Measurements from ENCODE around the gene FAM114A1.

DNA sequence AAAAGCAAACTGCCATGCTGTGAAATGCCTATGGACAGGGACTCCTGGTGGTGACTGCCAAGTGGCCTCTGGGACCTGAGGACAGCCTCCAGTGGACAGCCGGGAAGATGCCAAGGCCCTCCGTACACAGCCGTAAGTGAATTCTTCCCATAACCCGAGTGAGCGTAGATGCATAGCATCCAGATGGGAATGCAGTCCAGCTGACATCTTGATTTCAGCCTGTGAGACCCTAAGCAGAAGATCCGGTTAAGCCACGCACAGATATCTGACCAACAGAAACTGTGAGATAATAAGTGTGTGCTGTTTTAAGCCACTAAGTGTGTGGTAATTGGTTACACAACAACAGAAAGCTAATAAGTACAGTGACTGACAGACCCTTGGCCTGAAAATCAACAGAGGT is 108.7 kb downstream of the FAM114A1 start:
- TF ChIP-seq, protein P1, sequence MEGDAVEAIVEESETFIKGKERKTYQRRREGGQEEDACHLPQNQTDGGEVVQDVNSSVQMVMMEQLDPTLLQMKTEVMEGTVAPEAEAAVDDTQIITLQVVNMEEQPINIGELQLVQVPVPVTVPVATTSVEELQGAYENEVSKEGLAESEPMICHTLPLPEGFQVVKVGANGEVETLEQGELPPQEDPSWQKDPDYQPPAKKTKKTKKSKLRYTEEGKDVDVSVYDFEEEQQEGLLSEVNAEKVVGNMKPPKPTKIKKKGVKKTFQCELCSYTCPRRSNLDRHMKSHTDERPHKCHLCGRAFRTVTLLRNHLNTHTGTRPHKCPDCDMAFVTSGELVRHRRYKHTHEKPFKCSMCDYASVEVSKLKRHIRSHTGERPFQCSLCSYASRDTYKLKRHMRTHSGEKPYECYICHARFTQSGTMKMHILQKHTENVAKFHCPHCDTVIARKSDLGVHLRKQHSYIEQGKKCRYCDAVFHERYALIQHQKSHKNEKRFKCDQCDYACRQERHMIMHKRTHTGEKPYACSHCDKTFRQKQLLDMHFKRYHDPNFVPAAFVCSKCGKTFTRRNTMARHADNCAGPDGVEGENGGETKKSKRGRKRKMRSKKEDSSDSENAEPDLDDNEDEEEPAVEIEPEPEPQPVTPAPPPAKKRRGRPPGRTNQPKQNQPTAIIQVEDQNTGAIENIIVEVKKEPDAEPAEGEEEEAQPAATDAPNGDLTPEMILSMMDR (IDR thresholded peaks at IDR 0.05; ENCODE audit: low read depth, low read length, poor library complexity, severe bottlenecking) = no peak
- no peak for TF ChIP-seq EZH2phosphoT487 (IDR thresholded peaks at IDR 0.05; ENCODE audit: borderline replicate concordance, low read length)

Data from DOHH2 (cell line).